ENCODE results near the gene CDK14.
"Not testable (repeated sequence)": the region's sequence is repeated elsewhere in the genome, so short reads cannot be mapped to it uniquely, and the experiment has no call there.

GRCh38 chr7:91173265-91173664, 577.1 kb downstream of the CDK14 start:
- TF ChIP-seq, protein P1, sequence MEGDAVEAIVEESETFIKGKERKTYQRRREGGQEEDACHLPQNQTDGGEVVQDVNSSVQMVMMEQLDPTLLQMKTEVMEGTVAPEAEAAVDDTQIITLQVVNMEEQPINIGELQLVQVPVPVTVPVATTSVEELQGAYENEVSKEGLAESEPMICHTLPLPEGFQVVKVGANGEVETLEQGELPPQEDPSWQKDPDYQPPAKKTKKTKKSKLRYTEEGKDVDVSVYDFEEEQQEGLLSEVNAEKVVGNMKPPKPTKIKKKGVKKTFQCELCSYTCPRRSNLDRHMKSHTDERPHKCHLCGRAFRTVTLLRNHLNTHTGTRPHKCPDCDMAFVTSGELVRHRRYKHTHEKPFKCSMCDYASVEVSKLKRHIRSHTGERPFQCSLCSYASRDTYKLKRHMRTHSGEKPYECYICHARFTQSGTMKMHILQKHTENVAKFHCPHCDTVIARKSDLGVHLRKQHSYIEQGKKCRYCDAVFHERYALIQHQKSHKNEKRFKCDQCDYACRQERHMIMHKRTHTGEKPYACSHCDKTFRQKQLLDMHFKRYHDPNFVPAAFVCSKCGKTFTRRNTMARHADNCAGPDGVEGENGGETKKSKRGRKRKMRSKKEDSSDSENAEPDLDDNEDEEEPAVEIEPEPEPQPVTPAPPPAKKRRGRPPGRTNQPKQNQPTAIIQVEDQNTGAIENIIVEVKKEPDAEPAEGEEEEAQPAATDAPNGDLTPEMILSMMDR (IDR thresholded peaks at IDR 0.05) = not testable (repeated sequence)
- not testable (repeated sequence) for TF ChIP-seq ZNF416 (CRISPR knock-in tag; IDR thresholded peaks at IDR 0.05); FOXP1 (CRISPR knock-in tag; IDR thresholded peaks at IDR 0.05; ENCODE audit: borderline replicate concordance); TEAD4 (CRISPR knock-in tag; IDR thresholded peaks at IDR 0.05); NFATC4 (CRISPR knock-in tag; IDR thresholded peaks at IDR 0.05); TEAD1 (CRISPR knock-in tag; IDR thresholded peaks at IDR 0.05); AFF4 (CRISPR knock-in tag; IDR thresholded peaks at IDR 0.05; ENCODE audit: borderline replicate concordance); ZNF317 (CRISPR knock-in tag; IDR thresholded peaks at IDR 0.05; ENCODE audit: borderline replicate concordance, low read depth); KAT7 (CRISPR knock-in tag; IDR thresholded peaks at IDR 0.05; ENCODE audit: borderline replicate concordance); PRDM15 (CRISPR knock-in tag; IDR thresholded peaks at IDR 0.05); CBFB (CRISPR knock-in tag; IDR thresholded peaks at IDR 0.05; ENCODE audit: low read depth); TCF7 (CRISPR knock-in tag; IDR thresholded peaks at IDR 0.05; ENCODE audit: low read depth)
